ENCODE results near the gene SPOCK2.

Gene SPOCK2

GRCh38 chr10:72011468-72011867 lies 76.9 kb downstream of the SPOCK2 start:
- H3K9me3 ChIP-seq (ENCODE audit: control insufficient read depth, insufficient read depth, low read depth, low read length) = no peaks in the 10 kb centered on the region
- POLR2A ChIA-PET = no interaction called here
- no peak for TF ChIP-seq ZNF184 (tag by site-specific recombination; IDR thresholded peaks at IDR 0.05)
- no peak for TF ChIP-seq ZNF529 (tag by site-specific recombination; IDR thresholded peaks at IDR 0.05; ENCODE audit: insufficient replicate concordance)
- no peak for TF ChIP-seq BCL11B (tag by site-specific recombination; IDR thresholded peaks at IDR 0.05; ENCODE audit: low read depth)
- no peak for TF ChIP-seq GLI4 (tag by site-specific recombination; IDR thresholded peaks at IDR 0.05)
- TF ChIP-seq ZNF654 (tag by site-specific recombination; IDR thresholded peaks at IDR 0.05; ENCODE audit: low read depth) = no peak

GRCh38 chr10:72011016-72011415 lies 77.3 kb downstream of the SPOCK2 start:
- Histone ChIP-seq H3K9me3 (ENCODE audit: control insufficient read depth, insufficient read depth, low read depth, low read length) (no peaks in the 10 kb centered on the region), H3K27ac (ENCODE audit: extremely low read depth, low read depth, low read length) (no peak overlapping the region), H3K4me1 (ENCODE audit: control insufficient read depth, insufficient read depth, low read length) (peaks cover 4% of the 10 kb centered on the region; the same call in 1 of the 2 replicates), H3K36me3 (ENCODE audit: control insufficient read depth in 2 of 2, insufficient read depth in 1 of 2, low read length in 2 of 2) (peaks cover 0 to 40% of the 10 kb centered on the region in 2 experiments; a peak in 1 of 3 replicates), H3K4me3 (ENCODE audit: low read depth, low read length) (no peak overlapping the region)
- ChIA-PET CTCF (interaction anchor here (1.0 kb wide), 1 partner anchor 115 kb away, joined by 3 read pairs; no protein-coding TSS in a partner anchor), POLR2A (no interaction called here)
- 0 out of 2 replicates have a peak, but pooled peaks have one; percentile 29 for TF ChIP-seq ZNF664 (tag by site-specific recombination; IDR thresholded peaks at IDR 0.05)
- TF ChIP-seq ZNF777 (tag by site-specific recombination; IDR thresholded peaks at IDR 0.05; ENCODE audit: borderline replicate concordance) = no peak
- no peak for TF ChIP-seq ZBTB49 (tag by site-specific recombination; IDR thresholded peaks at IDR 0.05; ENCODE audit: low read depth)

More at GRCh38 chr10:72011468-72011867, 76.9 kb downstream of the SPOCK2 start:
- peaks cover 0 to 36% of the 10 kb centered on the region in 2 experiments; a peak in 1 of 3 replicates for H3K36me3 ChIP-seq (ENCODE audit: control insufficient read depth in 2 of 2, insufficient read depth in 1 of 2, low read length in 2 of 2)
- H3K4me3 ChIP-seq (ENCODE audit: low read depth, low read length) = no peak overlapping the region
- H3K4me1 ChIP-seq (ENCODE audit: control insufficient read depth, insufficient read depth, low read length) = peaks cover 4% of the 10 kb centered on the region; the same call in 1 of the 2 replicates
- CTCF ChIA-PET = interaction anchor here (0.6 to 1.0 kb wide), 2 partner anchors 115 to 147 kb away, joined by 3 read pairs; no protein-coding TSS in a partner anchor
- H3K27ac ChIP-seq (ENCODE audit: extremely low read depth, low read depth, low read length) = no peak overlapping the region

GRCh38 chr10:72010234-72010973 lies 77.9 kb downstream of the SPOCK2 start:
- TF ChIP-seq SCRT2 (tag by site-specific recombination; IDR thresholded peaks at IDR 0.05) (0 out of 2 replicates have a peak, but pooled peaks have one; percentile 1), OVOL3 (tag by site-specific recombination; IDR thresholded peaks at IDR 0.05) (no peak), ZNF366 (tag by site-specific recombination; conservative IDR thresholded peaks at IDR 0.05) (no peak)
- Histone ChIP-seq H3K9me3 (ENCODE audit: control insufficient read depth, insufficient read depth, low read depth, low read length) (no peaks in the 10 kb centered on the region), H3K4me1 (ENCODE audit: control insufficient read depth, insufficient read depth, low read length) (peaks cover 4% of the 10 kb centered on the region; the same call in 1 of the 2 replicates), H3K36me3 (ENCODE audit: control insufficient read depth in 2 of 2, insufficient read depth in 1 of 2, low read length in 2 of 2) (peaks cover 0 to 40% of the 10 kb centered on the region in 2 experiments; a peak in 1 of 3 replicates), H3K4me3 (ENCODE audit: low read depth, low read length) (no peak overlapping the region), H3K27ac (ENCODE audit: extremely low read depth, low read depth, low read length) (peak overlapping the region; percentile 20; the same call in 1 of the 2 replicates)
- ChIA-PET CTCF (interaction anchor here (0.6 to 1.0 kb wide), 2 partner anchors 12 to 114 kb away, joined by 3 to 4 read pairs; no protein-coding TSS in a partner anchor), POLR2A (no interaction called here)

- peaks cover 4% of the 10 kb centered on the region; the same call in 1 of the 2 replicates for H3K4me1 ChIP-seq (ENCODE audit: control insufficient read depth, insufficient read depth, low read length)
- peak overlapping the region; percentile 20 for H3K27ac ChIP-seq (ENCODE audit: extremely low read depth, low read depth, low read length)
- H3K36me3 ChIP-seq (ENCODE audit: control insufficient read depth in 2 of 2, insufficient read depth in 1 of 2, low read length in 2 of 2) = peaks cover 0 to 40% of the 10 kb centered on the region in 2 experiments; a peak in 1 of 3 replicates
- no peaks in the 10 kb centered on the region for H3K9me3 ChIP-seq (ENCODE audit: control insufficient read depth, insufficient read depth, low read depth, low read length)
- ChIA-PET POLR2A (interaction anchor here (0.6 kb wide), 2 partner anchors 98 to 239 kb away, joined by 3 to 9 read pairs; no protein-coding TSS in a partner anchor), CTCF (interaction anchor here (0.6 kb wide), 1 partner anchor 13 kb away, joined by 4 read pairs; no protein-coding TSS in a partner anchor)
- H3K4me3 ChIP-seq (ENCODE audit: low read depth, low read length) = no peak overlapping the region
- TF ChIP-seq ZNF518A (tag by site-specific recombination; conservative IDR thresholded peaks at IDR 0.05; ENCODE audit: low read depth) (no peak), ZNF707 (tag by site-specific recombination; IDR thresholded peaks at IDR 0.05) (no peak), ZNF398 (tag by site-specific recombination; IDR thresholded peaks at IDR 0.05) (no peak), ZNF549 (tag by site-specific recombination; IDR thresholded peaks at IDR 0.05) (no peak)
Measured at GRCh38 chr10:72009425-72010081, 78.8 kb downstream of the SPOCK2 start.
